HTR-8/SVneo (cell line): Measurements from ENCODE around the gene TCFL5.
"Not testable (repeated sequence)": the region's sequence is repeated elsewhere in the genome, so short reads cannot be mapped to it uniquely, and the experiment has no call there.

Source experiments
- DNase-seq: peaks from one replicate; pipeline ENCODE4 v3.0.0; 2011; ENCODE audit warnings: low spot score, mixed read lengths; ENCODE audit not compliant: insufficient read length
- FAIRE-seq: peaks from 2 replicates; lab custom pipeline; 2011; peaks lifted over from hg19 to GRCh38; lab: Jason Lieb, UNC

The TCFL5 gene

DNA sequence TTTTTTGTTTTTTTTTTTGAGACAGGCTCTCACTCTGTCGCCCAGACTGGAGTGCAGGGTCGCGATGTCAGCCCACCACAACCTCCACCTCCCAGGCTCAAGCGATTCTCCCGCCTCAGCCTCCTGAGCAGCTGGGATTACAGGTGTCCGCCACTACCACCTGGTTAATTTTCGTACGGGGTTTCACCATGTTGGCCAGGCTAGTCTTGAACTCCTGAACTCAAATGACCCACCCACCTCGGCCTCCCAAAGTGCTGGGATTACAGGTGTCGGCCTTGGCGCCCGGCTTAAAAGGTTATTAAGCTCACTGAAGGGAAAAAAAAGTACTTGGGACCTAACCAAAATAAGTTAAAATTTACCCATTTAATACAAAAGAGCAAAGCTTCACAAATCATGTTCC is 1.9 kb downstream of the TCFL5 start:
- FAIRE-seq = no peak
- no peak for DNase-seq

GRCh38 chr20:62858058-62858830 is 3.4 kb downstream of the TCFL5 start:
- DNase-seq (no peak), FAIRE-seq (no peak)

GRCh38 chr20:62856931-62857619 is 4.5 kb downstream of the TCFL5 start:
- FAIRE-seq = peak; percentile 80

DNA sequence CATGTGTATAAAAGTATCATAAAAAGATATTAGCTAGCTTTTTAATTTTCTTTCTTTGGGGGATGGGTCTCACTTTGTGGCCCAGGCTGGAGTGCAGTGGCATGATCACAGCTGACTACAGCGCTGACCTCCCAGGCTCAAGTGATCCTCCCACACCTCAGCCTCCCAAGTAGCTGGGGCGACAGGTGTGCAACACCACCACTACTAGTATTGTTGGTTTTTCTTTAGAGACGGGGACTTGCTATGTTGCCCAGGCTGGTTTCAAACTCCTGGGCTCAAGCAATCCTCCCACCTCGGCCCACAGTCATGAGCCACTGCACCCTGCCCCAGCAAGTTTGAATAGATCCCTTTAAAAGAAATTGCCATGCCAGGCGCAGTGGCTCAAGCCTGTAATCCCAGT is 6.5 kb downstream of the TCFL5 start:
- no peak for FAIRE-seq
- DNase-seq = no peak

More at GRCh38 chr20:62856931-62857619, 4.5 kb downstream of the TCFL5 start:
- DNase-seq = no peak

- DNase-seq (no peak), FAIRE-seq (no peak)
Measured at GRCh38 chr20:62854121-62854520, 7.5 kb downstream of the TCFL5 start.

DNA sequence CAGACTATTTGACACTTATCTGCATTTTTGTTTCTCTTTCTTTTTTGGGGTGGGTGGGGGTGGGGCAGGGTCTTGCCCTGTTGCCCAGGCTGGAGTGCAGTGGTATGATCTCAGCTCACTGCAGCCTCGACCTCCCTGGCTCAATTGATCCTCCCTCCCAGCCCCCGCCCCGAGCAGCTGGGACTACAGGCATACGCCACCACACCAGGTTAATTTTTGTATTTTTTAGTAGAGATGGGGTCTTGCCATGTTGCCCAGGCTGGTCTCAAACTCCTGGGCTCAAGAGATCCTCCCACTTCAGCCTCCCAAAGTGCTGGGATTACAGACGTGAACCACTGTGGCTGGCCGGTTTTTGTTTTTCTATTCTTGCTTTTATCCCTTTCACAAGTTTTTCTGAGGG is 8.3 kb downstream of the TCFL5 start:
- DNase-seq, FAIRE-seq: not testable (repeated sequence)

DNA sequence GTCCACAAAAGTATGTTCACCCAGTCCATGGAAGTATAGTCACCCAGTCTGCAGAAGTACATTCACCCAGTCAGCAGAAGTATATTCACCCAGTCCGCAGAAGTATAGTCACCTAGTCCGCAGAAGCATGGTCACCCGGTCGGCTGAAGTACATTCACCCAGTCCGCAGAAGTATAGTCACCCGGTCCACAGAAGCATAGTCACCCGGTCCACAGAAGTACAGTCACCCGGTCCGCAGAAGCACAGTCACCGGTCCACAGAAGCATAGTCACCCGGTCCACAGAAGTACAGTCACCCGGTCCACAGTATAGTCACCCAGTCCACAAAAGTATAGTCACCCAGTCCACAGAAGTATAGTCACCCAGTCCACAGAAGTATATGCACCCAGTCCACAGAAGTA is 8.8 kb downstream of the TCFL5 start:
- DNase-seq = no peak
- no peak for FAIRE-seq

GRCh38 chr20:62852196-62852595 is 9.4 kb downstream of the TCFL5 start:
- FAIRE-seq (no peak), DNase-seq (no peak)

- FAIRE-seq = no peak
- no peak for DNase-seq
Measured at GRCh38 chr20:62850333-62850974, 11.2 kb downstream of the TCFL5 start.

GRCh38 chr20:62849431-62849830 is 12.2 kb downstream of the TCFL5 start:
- FAIRE-seq (no peak), DNase-seq (no peak)

DNA sequence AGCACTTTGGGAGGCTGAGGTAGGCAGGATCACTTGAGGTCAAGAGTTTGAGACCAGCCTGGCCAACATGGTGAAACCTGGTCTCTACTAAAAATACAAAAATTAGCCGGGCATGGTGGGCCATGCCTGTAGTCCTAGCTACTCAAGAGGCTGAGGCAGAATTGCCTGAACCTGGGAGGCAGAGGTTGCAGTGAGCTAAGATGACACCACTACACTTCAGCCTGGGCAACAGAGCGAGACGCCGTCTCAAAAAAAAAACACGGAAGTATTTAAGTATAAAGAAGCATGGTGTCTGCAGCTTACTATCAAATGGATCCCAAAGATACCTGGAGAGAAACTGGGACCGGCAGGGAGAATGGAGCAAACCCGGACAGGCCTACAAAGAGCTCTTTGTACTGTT is 12.7 kb downstream of the TCFL5 start:
- not testable (repeated sequence) for DNase-seq, FAIRE-seq

DNA sequence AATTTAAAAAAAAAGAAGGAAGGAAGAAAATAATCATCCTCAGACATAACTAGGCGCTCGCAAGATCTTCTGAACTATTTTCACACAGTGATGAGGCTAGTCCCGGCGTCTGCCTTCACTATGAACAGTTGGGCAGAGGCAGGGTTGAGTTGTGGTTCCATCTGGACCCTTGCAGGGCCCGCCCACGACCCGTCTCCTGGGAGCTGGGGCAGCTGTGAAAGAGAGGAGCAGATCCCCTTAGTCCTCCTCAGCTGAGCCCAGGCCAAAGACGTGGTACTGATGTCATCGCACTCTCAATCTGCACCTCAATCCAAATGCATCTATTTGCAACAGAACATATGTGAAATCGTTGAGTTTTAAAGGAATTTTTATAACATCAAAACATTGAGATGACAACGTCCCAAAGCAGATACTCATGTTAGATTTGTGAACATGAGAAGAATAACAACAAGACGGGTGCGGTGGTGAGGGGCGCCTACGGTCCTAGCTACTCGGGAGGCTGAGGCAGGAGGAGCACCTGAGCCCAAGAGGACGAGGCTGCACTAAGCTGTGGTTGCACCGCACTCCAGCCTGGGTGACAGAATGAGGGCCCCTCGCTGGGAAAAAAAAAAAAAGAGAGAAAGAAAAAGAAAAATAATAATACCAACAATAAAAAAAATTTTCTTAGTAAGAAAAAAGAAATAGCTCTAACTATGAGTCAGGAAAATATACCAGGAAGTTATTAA is 15.3 kb downstream of the TCFL5 start:
- FAIRE-seq = no peak
- DNase-seq = no peak

DNA sequence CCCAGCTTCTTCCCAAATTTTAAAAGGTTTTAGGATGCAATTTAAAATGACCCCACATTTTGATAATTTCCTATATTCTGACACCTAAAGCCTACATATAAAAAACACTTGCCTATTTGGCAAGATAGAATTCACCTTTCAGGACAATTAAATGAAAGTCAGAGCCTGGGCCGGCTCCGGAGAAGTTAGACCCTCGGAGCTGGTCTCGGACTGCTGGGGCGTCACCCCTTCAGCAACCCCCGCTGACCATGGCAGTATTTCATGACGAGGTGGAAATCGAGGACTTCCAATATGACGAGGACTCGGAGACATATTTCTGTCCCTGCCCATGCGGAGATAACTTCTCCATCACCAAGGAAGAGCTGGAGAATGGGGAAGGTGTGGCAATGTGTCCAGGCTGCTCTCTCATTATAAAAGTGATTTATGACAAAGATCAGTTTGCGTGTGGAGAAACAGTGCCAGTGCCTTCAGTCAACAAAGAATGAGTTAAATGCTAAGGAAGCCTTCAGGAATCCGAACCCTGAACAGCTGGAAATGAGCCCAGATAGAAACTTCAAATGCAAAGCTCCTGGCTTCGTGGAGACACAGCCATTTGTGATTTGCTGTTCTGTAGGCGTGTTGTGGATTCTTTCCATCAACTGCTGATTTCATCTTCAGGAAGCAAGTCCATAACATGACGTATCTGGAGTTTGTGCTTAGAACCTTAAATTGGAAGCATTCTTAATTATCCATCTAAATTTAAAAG is 16.0 kb downstream of the TCFL5 start:
- FAIRE-seq = no peak
- no peak for DNase-seq

DNA sequence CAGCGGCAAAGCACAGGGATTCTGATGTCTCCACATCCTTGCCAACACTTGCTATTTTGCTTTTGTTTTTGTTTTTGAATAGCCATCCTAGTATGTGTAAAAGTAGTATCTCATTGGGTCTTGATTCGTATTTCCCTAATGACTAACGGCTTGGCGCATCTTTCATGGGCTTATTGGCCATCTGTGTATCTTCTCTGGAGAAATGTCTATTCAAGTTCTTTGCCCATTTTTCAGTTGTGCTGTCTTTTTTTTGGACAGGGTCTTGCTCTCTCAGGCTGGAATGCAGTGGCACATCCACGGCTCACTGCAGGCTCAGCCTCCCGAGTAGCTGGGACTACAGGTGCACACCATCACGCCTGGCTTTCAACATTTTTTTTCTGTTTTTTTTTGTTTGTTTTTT is 17.4 kb downstream of the TCFL5 start:
- FAIRE-seq (no peak), DNase-seq (no peak)

DNA sequence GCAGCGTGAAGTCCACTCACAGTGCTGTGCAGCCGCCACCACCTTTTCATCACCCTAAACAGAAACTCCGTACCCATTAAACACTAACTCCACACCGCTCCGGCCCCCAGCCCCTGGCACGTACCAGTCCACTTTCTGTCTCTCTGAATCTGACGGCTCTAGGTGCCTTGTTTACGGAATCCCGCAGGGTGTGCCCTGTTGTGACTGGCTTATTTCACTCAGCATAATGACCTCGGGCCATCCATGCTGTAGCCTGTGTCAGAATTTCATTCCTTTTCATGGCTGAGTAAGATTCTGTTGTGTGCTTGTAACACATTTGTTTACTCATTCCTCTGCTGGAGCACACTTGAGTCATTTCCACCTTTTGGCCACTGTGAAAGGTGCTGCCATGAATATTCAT is 18.0 kb downstream of the TCFL5 start:
- DNase-seq = no peak
- peak; percentile 52 for FAIRE-seq

DNA sequence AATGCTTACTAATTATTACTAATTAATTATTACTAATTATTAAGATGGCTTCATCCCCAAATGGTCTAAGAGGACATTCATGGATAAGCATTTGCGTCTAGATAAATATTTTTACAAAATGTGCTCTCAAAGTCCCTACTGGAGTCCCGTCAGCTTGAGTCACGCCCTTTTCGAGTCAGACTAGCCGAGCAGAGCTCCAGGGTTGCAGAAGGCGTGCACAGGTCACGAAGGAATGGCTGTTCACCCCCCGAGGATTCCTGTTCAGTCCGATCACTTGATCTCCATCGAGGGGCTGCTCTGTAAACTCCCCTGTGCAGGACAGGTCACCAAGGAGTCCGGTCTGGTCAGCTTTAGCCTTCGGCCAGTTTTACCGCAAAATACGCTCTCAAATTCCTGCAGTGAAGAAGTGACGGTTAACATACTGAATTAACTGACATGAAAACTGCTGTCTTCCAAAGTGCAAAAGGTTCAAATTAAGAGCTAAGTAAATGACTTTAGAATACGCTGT is 19.9 kb downstream of the TCFL5 start:
- FAIRE-seq (no peak), DNase-seq (no peak)

- no peak for DNase-seq
- FAIRE-seq = no peak
Measured at GRCh38 chr20:62840244-62841197, 21.1 kb downstream of the TCFL5 start.

GRCh38 chr20:62839816-62840215 is 21.8 kb downstream of the TCFL5 start:
- FAIRE-seq (no peak), DNase-seq (no peak)

- DNase-seq = no peak
- no peak for FAIRE-seq
Measured at GRCh38 chr20:62839261-62839660, 22.4 kb downstream of the TCFL5 start.
